ENCODE results near the gene SPAG9.

- peak; percentile 67 to 75 for TF ChIP-seq CTCF (conservative IDR thresholded peaks at IDR 0.05; ENCODE audit: low read depth in 2 of 2)
- no peak for TF ChIP-seq CREB1 (CRISPR knock-in tag; IDR thresholded peaks at IDR 0.05; ENCODE audit: low read depth)
- TF ChIP-seq STAT1 (IDR thresholded peaks at IDR 0.05; ENCODE audit: unreplicated experiment), result no peak
- TF ChIP-seq POLR2AphosphoS5 (IDR thresholded peaks at IDR 0.05; ENCODE audit: low read depth), result no peak
- TF ChIP-seq EZH2 (IDR thresholded peaks at IDR 0.05; ENCODE audit: low read depth, unreplicated experiment), result no peak
- TF ChIP-seq ETS1 (IDR thresholded peaks at IDR 0.05), result no peak
Observed at GRCh38 chr17:51000835-51001638, 119.6 kb downstream of the SPAG9 start.
